Kidney (tissue), 14 donors: ENCODE measurements around the gene GPC6. TPM values are rescaled to one million over a fixed set of nuclear protein-coding genes. Genes with fewer than 3 reads are reported as not detected.

ENCODE experiments used
- DNase-seq, 5 donors: peaks; one replicate each; pipeline ENCODE4 v3.0.0-alpha.2; 2013 to 2020
- FAIRE-seq: peaks from 2 replicates; lab custom pipeline; 2012; peaks lifted over from hg19 to GRCh38; lab: Jason Lieb, UNC
- H3K27ac ChIP-seq, 2 donors: one replicate each; pipeline ENCODE4 v1.7.0; 2013; ENCODE audit warnings: low read depth in 2 of 2, low read length in 2 of 2, inconsistent platforms in 1 of 2
- H3K27me3 ChIP-seq: one replicate; pipeline ENCODE4 v1.7.1; 2013; ENCODE audit warnings: low read length, inconsistent platforms; ENCODE audit not compliant: control insufficient read depth, insufficient read depth
- H3K36me3 ChIP-seq, 3 donors: one replicate each; pipeline versions ENCODE4 v1.7.0 to v1.7.1; 2013; ENCODE audit warnings: low read length in 3 of 3, control low read depth in 1 of 3, inconsistent platforms in 1 of 3; ENCODE audit not compliant: insufficient read depth in 3 of 3, control insufficient read depth in 2 of 3
- H3K4me1 ChIP-seq, 3 donors: one replicate each; pipeline versions ENCODE4 v1.7.0 to v1.7.1; 2013; ENCODE audit warnings: low read length in 3 of 3, inconsistent platforms in 1 of 3, low read depth in 1 of 3; ENCODE audit not compliant: control insufficient read depth in 2 of 3, insufficient read depth in 2 of 3
- H3K4me3 ChIP-seq, 3 donors: one replicate each; pipeline versions ENCODE4 v1.7.0 to v1.8.1; 2013; ENCODE audit warnings: low read length in 3 of 3, control low read depth in 1 of 3, inconsistent platforms in 1 of 3
- H3K9ac ChIP-seq, 3 donors: one replicate each; pipeline versions ENCODE4 v1.7.0 to v1.7.1; 2013; ENCODE audit warnings: low read length in 3 of 3, control low read depth in 1 of 3, inconsistent platforms in 1 of 3
- H3K9me3 ChIP-seq, 3 donors: one replicate each; pipeline versions ENCODE4 v1.7.0 to v1.7.1; 2013; ENCODE audit warnings: low read length in 3 of 3, control low read depth in 1 of 3, inconsistent platforms in 1 of 3; ENCODE audit not compliant: control insufficient read depth in 2 of 3, insufficient read depth in 1 of 3
- intact Hi-C: fragments of 100-400 bp; cut with DNase I; formaldehyde crosslinking; loops from one replicate; pipeline ENCODE4 v1.11.1; 2022
- polyA plus RNA-seq: library from polyadenylated mRNA; stranded (reverse); fragments of 350-450 nt; fragmentation: Illumina TruSeq; extraction: RNeasy Lipid Tissue Mini Kit (QIAGEN cat#74804); gene quantifications from one replicate; pipeline ENCODE4 v1.2.3, GENCODE V29; 2014; ENCODE audit warnings: low read depth, low replicate concordance; ENCODE audit not compliant: insufficient read depth
- total RNA-seq: library from RNA; stranded (reverse); fragmentation: NEBNext Ultra II Directional; extraction: Animal tissue kit (Norgen Biotek cat#: 25700); gene quantifications from one replicate; pipeline ENCODE4 v1.2.1, GENCODE V29; 2021
- TF ChIP-seq, protein P1 (sequence below): IDR thresholded peaks from 3 replicates; pipeline ENCODE4 v1.5.1; 2012; ENCODE audit warnings: mild to moderate bottlenecking, moderate library complexity, borderline replicate concordance; ENCODE audit not compliant: insufficient read depth; ENCODE audit errors: extremely low read depth
- donor health status: control.
- donor health status: control.
- donor health status: control.
- donor health status: control.
- donor health status: control.
- donor health status: DM: yes; HTN: yes; CAD: no.
- donor health status: Normal renal cell carcinoma (clear cell type).

The GPC6 gene
- total and polyA plus RNA-seq, 2 donors from 2014 or later = 6.2 to 15.5 TPM

DNA sequence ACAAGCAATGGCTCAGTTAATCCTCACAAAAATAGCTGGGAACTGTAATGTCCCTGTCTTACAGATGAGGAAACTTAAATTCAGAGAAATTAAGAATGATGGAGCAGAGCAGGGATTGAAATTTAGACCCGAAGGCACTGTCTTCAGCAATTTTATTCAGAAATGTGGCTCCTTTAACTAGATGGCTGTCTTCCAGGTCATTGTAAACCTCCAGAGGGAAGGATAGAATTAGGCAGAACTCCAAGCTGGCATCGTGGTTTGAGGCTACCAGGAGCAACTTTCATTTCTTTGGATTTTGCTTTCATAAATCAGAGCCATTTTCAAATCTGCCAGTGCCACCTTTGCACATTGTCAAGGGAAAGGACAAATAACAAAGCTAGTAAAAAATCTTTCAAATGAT, 913.9 kb downstream of the GPC6 start:
- FAIRE-seq (no peak), DNase-seq (no peak)
- Histone ChIP-seq H3K9ac (no peak overlapping the region), H3K4me1 (no peaks in the 10 kb centered on the region), H3K36me3 (no peaks in the 10 kb centered on the region), H3K27me3 (no peaks in the 10 kb centered on the region), H3K9me3 (no peaks in the 10 kb centered on the region), H3K4me3 (no peak overlapping the region), H3K27ac (no peak overlapping the region)
- TF ChIP-seq, protein P1, sequence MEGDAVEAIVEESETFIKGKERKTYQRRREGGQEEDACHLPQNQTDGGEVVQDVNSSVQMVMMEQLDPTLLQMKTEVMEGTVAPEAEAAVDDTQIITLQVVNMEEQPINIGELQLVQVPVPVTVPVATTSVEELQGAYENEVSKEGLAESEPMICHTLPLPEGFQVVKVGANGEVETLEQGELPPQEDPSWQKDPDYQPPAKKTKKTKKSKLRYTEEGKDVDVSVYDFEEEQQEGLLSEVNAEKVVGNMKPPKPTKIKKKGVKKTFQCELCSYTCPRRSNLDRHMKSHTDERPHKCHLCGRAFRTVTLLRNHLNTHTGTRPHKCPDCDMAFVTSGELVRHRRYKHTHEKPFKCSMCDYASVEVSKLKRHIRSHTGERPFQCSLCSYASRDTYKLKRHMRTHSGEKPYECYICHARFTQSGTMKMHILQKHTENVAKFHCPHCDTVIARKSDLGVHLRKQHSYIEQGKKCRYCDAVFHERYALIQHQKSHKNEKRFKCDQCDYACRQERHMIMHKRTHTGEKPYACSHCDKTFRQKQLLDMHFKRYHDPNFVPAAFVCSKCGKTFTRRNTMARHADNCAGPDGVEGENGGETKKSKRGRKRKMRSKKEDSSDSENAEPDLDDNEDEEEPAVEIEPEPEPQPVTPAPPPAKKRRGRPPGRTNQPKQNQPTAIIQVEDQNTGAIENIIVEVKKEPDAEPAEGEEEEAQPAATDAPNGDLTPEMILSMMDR = no peak
- intact Hi-C loops = no loop called here

DNA sequence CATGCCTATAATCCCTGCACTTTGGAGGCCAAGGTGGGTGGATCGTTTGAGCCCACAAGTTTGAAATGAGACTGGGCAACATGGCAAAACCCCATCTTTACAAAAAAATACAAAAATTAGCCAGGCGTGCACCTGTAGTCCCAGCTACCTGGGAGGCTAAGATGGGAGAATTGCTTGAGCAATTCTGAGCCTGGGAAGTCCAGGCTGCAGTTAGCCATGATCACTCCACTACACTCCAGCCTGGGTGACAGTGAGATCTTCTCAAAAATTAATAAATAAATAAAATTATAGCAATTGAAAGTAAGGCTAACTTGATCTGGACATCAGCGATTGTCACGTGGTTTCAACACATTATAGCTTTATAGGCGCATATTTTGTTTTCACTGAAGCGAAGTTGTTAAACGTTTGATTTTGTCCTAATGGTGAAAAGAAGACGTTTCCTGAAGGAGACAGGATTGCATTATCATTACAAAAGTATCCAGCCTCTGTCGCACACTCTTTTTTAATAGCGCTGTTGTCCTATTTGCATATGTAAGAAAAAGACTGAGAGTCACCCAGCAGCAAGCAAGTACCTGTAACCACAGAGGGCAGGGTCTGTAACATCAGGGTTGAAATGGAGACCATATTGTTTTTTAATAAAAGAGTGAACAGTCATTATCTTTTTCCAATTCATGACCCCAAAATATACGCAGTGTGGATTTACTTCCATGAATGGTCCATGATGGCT, 917.2 kb downstream of the GPC6 start:
- H3K27me3 ChIP-seq = no peaks in the 10 kb centered on the region
- intact Hi-C loops = no loop called here
- TF ChIP-seq, protein P1 = no peak
- H3K9me3 ChIP-seq = no peaks in the 10 kb centered on the region
- no peak overlapping the region for H3K9ac ChIP-seq
- FAIRE-seq (no peak), DNase-seq (no peak)
- no peak overlapping the region for H3K4me3 ChIP-seq
- no peaks in the 10 kb centered on the region for H3K4me1 ChIP-seq
- no peak overlapping the region for H3K27ac ChIP-seq
- H3K36me3 ChIP-seq = no peaks in the 10 kb centered on the region

DNA sequence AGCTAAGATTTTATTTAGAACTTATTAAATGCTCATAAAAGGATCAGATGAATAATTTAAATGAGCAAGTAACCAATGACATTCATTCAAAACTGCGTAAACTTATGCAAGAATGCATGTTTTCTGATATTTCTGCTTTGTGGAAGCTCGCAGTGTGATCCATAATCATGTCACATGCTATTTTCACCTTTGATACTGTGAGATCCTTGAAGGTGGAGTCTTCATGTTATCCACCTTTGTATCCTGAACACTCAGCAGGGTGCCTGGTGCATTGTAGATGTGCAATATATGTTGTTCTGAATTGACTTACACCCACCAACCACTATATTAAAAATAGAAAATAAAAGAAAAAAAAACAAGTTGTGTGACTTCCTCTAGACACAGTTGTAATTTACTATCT, 919.4 kb downstream of the GPC6 start:
- Histone ChIP-seq H3K27ac (no peak overlapping the region), H3K4me1 (no peaks in the 10 kb centered on the region), H3K9me3 (no peaks in the 10 kb centered on the region), H3K4me3 (no peak overlapping the region), H3K27me3 (no peaks in the 10 kb centered on the region), H3K36me3 (no peaks in the 10 kb centered on the region), H3K9ac (no peak overlapping the region)
- FAIRE-seq = no peak
- TF ChIP-seq, protein P1 = no peak
- DNase-seq = no peak
- intact Hi-C loops = no loop called here

DNA sequence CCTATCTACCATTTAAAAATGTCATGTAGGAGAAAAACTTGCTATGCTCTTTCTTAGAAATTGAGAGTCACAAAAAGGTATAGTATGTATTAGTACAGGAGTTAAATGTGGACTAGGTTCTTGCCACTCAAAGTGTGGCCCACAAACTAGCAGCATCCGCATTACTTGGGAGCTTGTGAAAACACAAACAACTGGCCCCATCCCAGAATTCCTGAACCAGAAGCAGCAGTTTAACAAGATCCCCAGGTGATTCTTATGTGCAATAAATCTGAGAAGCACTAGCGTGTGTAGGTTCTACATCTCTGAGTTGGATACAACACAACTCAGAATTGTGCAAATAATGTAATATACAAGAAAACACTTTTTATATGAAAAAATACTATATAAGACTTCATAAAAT, 927.0 kb downstream of the GPC6 start:
- intact Hi-C loops = no loop called here
- H3K4me1 ChIP-seq = peaks cover 0 to 10% (median 0%) of the 10 kb centered on the region in 3 donors
- DNase-seq (no peak), FAIRE-seq (no peak)
- H3K36me3 ChIP-seq = no peaks in the 10 kb centered on the region
- H3K27ac ChIP-seq = peak overlapping the region in 1 of 2 donors; percentile 1
- no peaks in the 10 kb centered on the region for H3K9me3 ChIP-seq
- H3K4me3 ChIP-seq = no peak overlapping the region
- H3K27me3 ChIP-seq = no peaks in the 10 kb centered on the region
- no peak overlapping the region for H3K9ac ChIP-seq
- TF ChIP-seq, protein P1 = no peak
